HepG2 (cell line): Measurements from ENCODE around the gene DPEP1. TPM values are rescaled to one million over a fixed set of nuclear protein-coding genes. Genes with fewer than 3 reads are reported as not detected.
A peak's percentile ranks its signal among the peaks of the same experiment; 100 is the strongest.

Experiments used
- CENPX ChIP-seq: sonication (generic); formaldehyde crosslinking; IDR thresholded peaks from 2 replicates; pipeline ENCODE4 v1.9.0; 2021; ENCODE audit warnings: mild to moderate bottlenecking, missing genetic modification reagents, moderate library complexity
- DZIP1 ChIP-seq: sonication (generic); formaldehyde crosslinking; IDR thresholded peaks from 2 replicates; pipeline ENCODE4 v1.5.0; 2020; ENCODE audit warnings: mild to moderate bottlenecking, missing genetic modification reagents
- FOSL2 ChIP-seq: sonication (generic); formaldehyde crosslinking; IDR thresholded peaks from 2 replicates; pipeline ENCODE4 v1.4.0; 2020; ENCODE audit warnings: missing genetic modification reagents
- GLI4 ChIP-seq: sonication (generic); formaldehyde crosslinking; IDR thresholded peaks from 2 replicates; pipeline ENCODE4 v1.5.1; 2020; ENCODE audit warnings: missing genetic modification reagents, mild to moderate bottlenecking, moderate library complexity, borderline replicate concordance
- GTF3A ChIP-seq: sonication (generic); formaldehyde crosslinking; conservative IDR thresholded peaks from 2 replicates; pipeline ENCODE4 v1.4.0; 2020; ENCODE audit warnings: mild to moderate bottlenecking, missing genetic modification reagents
- HIVEP1 ChIP-seq: sonication (generic); formaldehyde crosslinking; IDR thresholded peaks from 2 replicates; pipeline ENCODE4 v1.4.0; 2020; ENCODE audit warnings: mild to moderate bottlenecking, missing genetic modification reagents
- IRF2 ChIP-seq: IDR thresholded peaks from 2 replicates; pipeline ENCODE4 v1.6.1; 2018; ENCODE audit warnings: missing genetic modification reagents, missing compliant biosample characterization
- MEF2D ChIP-seq: sonication (generic); formaldehyde crosslinking; IDR thresholded peaks from 2 replicates; pipeline ENCODE4 v1.5.1; 2020; ENCODE audit warnings: mild to moderate bottlenecking, missing genetic modification reagents
- MTF2 ChIP-seq: sonication (generic); formaldehyde crosslinking; IDR thresholded peaks from 2 replicates; pipeline ENCODE4 v1.5.0; 2020; ENCODE audit warnings: missing genetic modification reagents, borderline replicate concordance
- THAP8 ChIP-seq: sonication (generic); formaldehyde crosslinking; IDR thresholded peaks from 2 replicates; pipeline ENCODE4 v1.5.1; 2020; ENCODE audit warnings: missing genetic modification reagents, mild to moderate bottlenecking, borderline replicate concordance
- ZIK1 ChIP-seq: sonication (generic); formaldehyde crosslinking; IDR thresholded peaks from 2 replicates; pipeline ENCODE4 v1.5.0; 2020; ENCODE audit warnings: mild to moderate bottlenecking, low read depth, missing genetic modification reagents, borderline replicate concordance
- ZNF337 ChIP-seq: sonication (generic); formaldehyde crosslinking; IDR thresholded peaks from 2 replicates; pipeline ENCODE4 v1.5.1; 2020; ENCODE audit warnings: missing genetic modification reagents, low read depth, mild to moderate bottlenecking, borderline replicate concordance
- ZNF382 ChIP-seq: sonication (generic); formaldehyde crosslinking; IDR thresholded peaks from 2 replicates; pipeline ENCODE4 v1.5.0; 2020; ENCODE audit warnings: missing genetic modification reagents, mild to moderate bottlenecking, borderline replicate concordance
- ZNF512 ChIP-seq: sonication (generic); formaldehyde crosslinking; IDR thresholded peaks from 2 replicates; pipeline ENCODE4 v1.4.0; 2020; ENCODE audit warnings: mild to moderate bottlenecking, missing genetic modification reagents
- ZNF615 ChIP-seq: sonication (generic); formaldehyde crosslinking; IDR thresholded peaks from 2 replicates; pipeline ENCODE4 v1.5.0; 2020; ENCODE audit warnings: mild to moderate bottlenecking, missing genetic modification reagents, borderline replicate concordance
- ZNF687 ChIP-seq: sonication (generic); formaldehyde crosslinking; IDR thresholded peaks from 2 replicates; pipeline ENCODE4 v1.5.1; 2020; ENCODE audit warnings: mild to moderate bottlenecking, missing genetic modification reagents, moderate library complexity
- ZNF691 ChIP-seq: sonication (generic); formaldehyde crosslinking; IDR thresholded peaks from 2 replicates; pipeline ENCODE4 v1.4.0; 2020; ENCODE audit warnings: missing genetic modification reagents, low read depth, mild to moderate bottlenecking, borderline replicate concordance
- ZNF761 ChIP-seq: sonication (generic); formaldehyde crosslinking; conservative IDR thresholded peaks from 2 replicates; pipeline ENCODE4 v1.4.0; 2020; ENCODE audit warnings: mild to moderate bottlenecking, missing genetic modification reagents
- ZSCAN30 ChIP-seq: sonication (generic); formaldehyde crosslinking; IDR thresholded peaks from 2 replicates; pipeline ENCODE4 v1.5.0; 2020; ENCODE audit warnings: mild to moderate bottlenecking, missing genetic modification reagents
- polyA plus RNA-seq, 8 experiments: library from polyadenylated mRNA; depleted of rRNA in 3 of 8; stranded (reverse) in 7 of 8; unstranded in 1 of 8; fragments of >200 nt; fragmentation: Illumina TruSeq in 4 of 8; extraction: Trizol in 4 of 8; gene quantifications; 2 replicates each; pipeline versions ENCODE4 v1.2.1 to v1.2.3, GENCODE V29; 2011 to 2016; ENCODE audit warnings: low read depth in 4 of 8, missing spikeins in 1 of 8, mixed read lengths in 1 of 8; ENCODE audit not compliant: insufficient read depth in 1 of 8
- total RNA-seq, 5 experiments: library from RNA; depleted of rRNA; stranded (reverse); fragments of >200 nt; fragmentation: Illumina TruSeq; extraction: Trizol; gene quantifications; 2 replicates each; pipeline ENCODE4 v1.2.3, GENCODE V29; 2016; ENCODE audit warnings: low read depth in 1 of 5

The DPEP1 gene
- total and polyA plus RNA-seq, 2 of the 13 experiments (the other 11 are each of a cell fraction or from before 2014, with no cell fraction given): 37.6 to 52.2 TPM

GRCh38 chr16:89629827-89630610 is 16.6 kb downstream of the DPEP1 start (continued):
- TF ChIP-seq ZNF687 (peak; percentile 24; the same call in 1 of the 2 replicates), ZNF761 (no peak), MEF2D (0 out of 2 replicates have a peak, but pooled peaks have one; percentile 32), ZNF382 (CRISPR knock-in tag) (no peak), CENPX (CRISPR knock-in tag) (no peak), HIVEP1 (CRISPR knock-in tag) (no peak), MTF2 (no peak), FOSL2 (CRISPR knock-in tag) (no peak), GTF3A (no peak), ZNF691 (CRISPR knock-in tag) (no peak), GLI4 (CRISPR knock-in tag) (no peak), ZNF337 (CRISPR knock-in tag) (no peak), ZSCAN30 (no peak), ZNF615 (no peak), IRF2 (no peak), DZIP1 (no peak), ZNF512 (CRISPR knock-in tag) (no peak), ZIK1 (CRISPR knock-in tag) (no peak), THAP8 (CRISPR knock-in tag) (no peak)
